ENCODE measurements around the gene MRPL33. TPM values are rescaled to one million over a fixed set of nuclear protein-coding genes. Genes with fewer than 3 reads are reported as not detected.
A peak's percentile ranks its signal among the peaks of the same experiment; 100 is the strongest.

MRPL33 gene
- total and polyA plus RNA-seq, 2 of the 13 experiments (the other 11 are each of a cell fraction or from before 2014, with no cell fraction given), result 69.7 to 218 TPM

DNA sequence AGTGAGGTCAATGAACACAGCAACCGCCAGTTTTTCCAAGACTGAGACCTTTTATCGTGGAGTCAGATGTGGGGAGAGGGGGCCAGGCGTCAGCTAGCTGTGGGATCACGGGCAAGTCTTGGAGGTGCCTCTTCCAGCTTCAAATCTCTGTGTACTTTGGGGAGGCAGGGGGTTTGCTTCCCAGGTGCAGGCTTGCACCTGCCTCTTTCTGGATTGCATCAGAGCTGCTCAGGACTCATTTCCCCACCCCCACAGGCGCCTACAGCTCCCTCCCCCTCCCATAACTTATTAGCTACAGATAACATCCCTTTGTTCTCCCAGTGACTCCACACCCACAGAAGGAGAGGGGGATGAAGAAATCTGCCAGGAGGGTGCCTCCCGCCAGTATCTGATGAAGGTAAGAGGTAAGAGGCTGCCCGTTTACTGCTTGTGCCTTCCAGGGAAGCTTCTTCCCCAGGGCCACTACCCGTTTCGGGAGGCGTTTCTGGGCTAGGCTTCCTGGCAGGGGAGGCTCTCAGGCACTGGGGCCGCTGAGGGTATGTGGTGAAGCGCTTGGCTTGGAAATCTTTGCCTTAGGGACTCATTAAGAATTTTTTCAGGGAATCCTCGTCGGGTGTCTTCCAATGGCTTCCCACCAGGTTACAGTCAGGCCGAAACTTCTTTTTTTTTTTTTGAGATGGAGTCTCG is 18.8 kb upstream of the MRPL33 start (continued):
- TF ChIP-seq, protein P1, sequence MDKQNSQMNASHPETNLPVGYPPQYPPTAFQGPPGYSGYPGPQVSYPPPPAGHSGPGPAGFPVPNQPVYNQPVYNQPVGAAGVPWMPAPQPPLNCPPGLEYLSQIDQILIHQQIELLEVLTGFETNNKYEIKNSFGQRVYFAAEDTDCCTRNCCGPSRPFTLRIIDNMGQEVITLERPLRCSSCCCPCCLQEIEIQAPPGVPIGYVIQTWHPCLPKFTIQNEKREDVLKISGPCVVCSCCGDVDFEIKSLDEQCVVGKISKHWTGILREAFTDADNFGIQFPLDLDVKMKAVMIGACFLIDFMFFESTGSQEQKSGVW (CRISPR knock-in tag; IDR thresholded peaks at IDR 0.05; ENCODE audit: borderline replicate concordance), result no peak
- TF ChIP-seq GATA4 (IDR thresholded peaks at IDR 0.05; ENCODE audit: borderline replicate concordance, low read depth) (peak; percentile 65; the same call in 1 of the 2 replicates), ZSCAN22 (CRISPR knock-in tag; IDR thresholded peaks at IDR 0.05) (no peak), FOXP1 (IDR thresholded peaks at IDR 0.05) (no peak), FOXP1 (CRISPR knock-in tag; IDR thresholded peaks at IDR 0.05) (peak; percentile 16; the same call in 1 of the 2 replicates), CAMTA2 (CRISPR knock-in tag; IDR thresholded peaks at IDR 0.05; ENCODE audit: borderline replicate concordance) (no peak), IRF2 (CRISPR knock-in tag; IDR thresholded peaks at IDR 0.05) (no peak; the same call in 1 of the 2 replicates), ZMAT3 (CRISPR knock-in tag; conservative IDR thresholded peaks at IDR 0.05) (peak; percentile 76; the same call in 1 of the 2 replicates), JUND (CRISPR knock-in tag; IDR thresholded peaks at IDR 0.05) (no peak), THYN1 (CRISPR knock-in tag; IDR thresholded peaks at IDR 0.05; ENCODE audit: borderline replicate concordance, low read depth) (no peak), CREM (IDR thresholded peaks at IDR 0.05) (peak; percentile 53), CREM (CRISPR knock-in tag; IDR thresholded peaks at IDR 0.05) (no peak)
- TF ChIP-seq, protein P2, sequence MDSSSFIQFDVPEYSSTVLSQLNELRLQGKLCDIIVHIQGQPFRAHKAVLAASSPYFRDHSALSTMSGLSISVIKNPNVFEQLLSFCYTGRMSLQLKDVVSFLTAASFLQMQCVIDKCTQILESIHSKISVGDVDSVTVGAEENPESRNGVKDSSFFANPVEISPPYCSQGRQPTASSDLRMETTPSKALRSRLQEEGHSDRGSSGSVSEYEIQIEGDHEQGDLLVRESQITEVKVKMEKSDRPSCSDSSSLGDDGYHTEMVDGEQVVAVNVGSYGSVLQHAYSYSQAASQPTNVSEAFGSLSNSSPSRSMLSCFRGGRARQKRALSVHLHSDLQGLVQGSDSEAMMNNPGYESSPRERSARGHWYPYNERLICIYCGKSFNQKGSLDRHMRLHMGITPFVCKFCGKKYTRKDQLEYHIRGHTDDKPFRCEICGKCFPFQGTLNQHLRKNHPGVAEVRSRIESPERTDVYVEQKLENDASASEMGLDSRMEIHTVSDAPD (CRISPR knock-in tag; IDR thresholded peaks at IDR 0.05), result 0 out of 2 replicates have a peak, but pooled peaks have one; percentile 27
- TF ChIP-seq, protein P3, sequence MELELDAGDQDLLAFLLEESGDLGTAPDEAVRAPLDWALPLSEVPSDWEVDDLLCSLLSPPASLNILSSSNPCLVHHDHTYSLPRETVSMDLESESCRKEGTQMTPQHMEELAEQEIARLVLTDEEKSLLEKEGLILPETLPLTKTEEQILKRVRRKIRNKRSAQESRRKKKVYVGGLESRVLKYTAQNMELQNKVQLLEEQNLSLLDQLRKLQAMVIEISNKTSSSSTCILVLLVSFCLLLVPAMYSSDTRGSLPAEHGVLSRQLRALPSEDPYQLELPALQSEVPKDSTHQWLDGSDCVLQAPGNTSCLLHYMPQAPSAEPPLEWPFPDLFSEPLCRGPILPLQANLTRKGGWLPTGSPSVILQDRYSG (CRISPR knock-in tag; IDR thresholded peaks at IDR 0.05), result no peak; the same call in 1 of the 2 replicates
- TF ChIP-seq, protein P4, sequence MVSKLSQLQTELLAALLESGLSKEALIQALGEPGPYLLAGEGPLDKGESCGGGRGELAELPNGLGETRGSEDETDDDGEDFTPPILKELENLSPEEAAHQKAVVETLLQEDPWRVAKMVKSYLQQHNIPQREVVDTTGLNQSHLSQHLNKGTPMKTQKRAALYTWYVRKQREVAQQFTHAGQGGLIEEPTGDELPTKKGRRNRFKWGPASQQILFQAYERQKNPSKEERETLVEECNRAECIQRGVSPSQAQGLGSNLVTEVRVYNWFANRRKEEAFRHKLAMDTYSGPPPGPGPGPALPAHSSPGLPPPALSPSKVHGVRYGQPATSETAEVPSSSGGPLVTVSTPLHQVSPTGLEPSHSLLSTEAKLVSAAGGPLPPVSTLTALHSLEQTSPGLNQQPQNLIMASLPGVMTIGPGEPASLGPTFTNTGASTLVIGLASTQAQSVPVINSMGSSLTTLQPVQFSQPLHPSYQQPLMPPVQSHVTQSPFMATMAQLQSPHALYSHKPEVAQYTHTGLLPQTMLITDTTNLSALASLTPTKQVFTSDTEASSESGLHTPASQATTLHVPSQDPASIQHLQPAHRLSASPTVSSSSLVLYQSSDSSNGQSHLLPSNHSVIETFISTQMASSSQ (IDR thresholded peaks at IDR 0.05; ENCODE audit: low read depth), result 0 out of 2 replicates have a peak, but pooled peaks have one; percentile 26
- TF ChIP-seq, protein P4 (CRISPR knock-in tag; IDR thresholded peaks at IDR 0.05; ENCODE audit: borderline replicate concordance), result peak; percentile 59; the same call in 1 of the 2 replicates
- TF ChIP-seq, protein P5, sequence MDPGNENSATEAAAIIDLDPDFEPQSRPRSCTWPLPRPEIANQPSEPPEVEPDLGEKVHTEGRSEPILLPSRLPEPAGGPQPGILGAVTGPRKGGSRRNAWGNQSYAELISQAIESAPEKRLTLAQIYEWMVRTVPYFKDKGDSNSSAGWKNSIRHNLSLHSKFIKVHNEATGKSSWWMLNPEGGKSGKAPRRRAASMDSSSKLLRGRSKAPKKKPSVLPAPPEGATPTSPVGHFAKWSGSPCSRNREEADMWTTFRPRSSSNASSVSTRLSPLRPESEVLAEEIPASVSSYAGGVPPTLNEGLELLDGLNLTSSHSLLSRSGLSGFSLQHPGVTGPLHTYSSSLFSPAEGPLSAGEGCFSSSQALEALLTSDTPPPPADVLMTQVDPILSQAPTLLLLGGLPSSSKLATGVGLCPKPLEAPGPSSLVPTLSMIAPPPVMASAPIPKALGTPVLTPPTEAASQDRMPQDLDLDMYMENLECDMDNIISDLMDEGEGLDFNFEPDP (CRISPR knock-in tag; conservative IDR thresholded peaks at IDR 0.05), result 0 out of 2 replicates have a peak, but pooled peaks have one; percentile 86
- TF ChIP-seq, protein P6, sequence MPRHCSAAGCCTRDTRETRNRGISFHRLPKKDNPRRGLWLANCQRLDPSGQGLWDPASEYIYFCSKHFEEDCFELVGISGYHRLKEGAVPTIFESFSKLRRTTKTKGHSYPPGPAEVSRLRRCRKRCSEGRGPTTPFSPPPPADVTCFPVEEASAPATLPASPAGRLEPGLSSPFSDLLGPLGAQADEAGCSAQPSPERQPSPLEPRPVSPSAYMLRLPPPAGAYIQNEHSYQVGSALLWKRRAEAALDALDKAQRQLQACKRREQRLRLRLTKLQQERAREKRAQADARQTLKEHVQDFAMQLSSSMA (CRISPR knock-in tag; IDR thresholded peaks at IDR 0.05), result peak; percentile 16
